AML-193 (cell line): ENCODE measurements around the gene SV2C.
"Not testable (repeated sequence)": the region's sequence is repeated elsewhere in the genome, so short reads cannot be mapped to it uniquely, and the experiment has no call there.

ENCODE experiments used
- DNase-seq, 2 experiments: peaks; one replicate each; lab custom pipeline; 2025; lab: John Stamatoyannopoulos, UW

SV2C gene

GRCh38 chr5:76204191-76204590 is 121.0 kb downstream of the SV2C start:
- no peak for DNase-seq

- DNase-seq = no peak
Observed at GRCh38 chr5:76204713-76205112, 121.5 kb downstream of the SV2C start.

- DNase-seq = no peak
Observed at GRCh38 chr5:76207120-76207519, 123.9 kb downstream of the SV2C start.

- DNase-seq = peak; percentile 10 to 23
Observed at GRCh38 chr5:76209297-76209696, 126.1 kb downstream of the SV2C start.

- no peak for DNase-seq
Observed at GRCh38 chr5:76210946-76211345, 127.8 kb downstream of the SV2C start.

DNA sequence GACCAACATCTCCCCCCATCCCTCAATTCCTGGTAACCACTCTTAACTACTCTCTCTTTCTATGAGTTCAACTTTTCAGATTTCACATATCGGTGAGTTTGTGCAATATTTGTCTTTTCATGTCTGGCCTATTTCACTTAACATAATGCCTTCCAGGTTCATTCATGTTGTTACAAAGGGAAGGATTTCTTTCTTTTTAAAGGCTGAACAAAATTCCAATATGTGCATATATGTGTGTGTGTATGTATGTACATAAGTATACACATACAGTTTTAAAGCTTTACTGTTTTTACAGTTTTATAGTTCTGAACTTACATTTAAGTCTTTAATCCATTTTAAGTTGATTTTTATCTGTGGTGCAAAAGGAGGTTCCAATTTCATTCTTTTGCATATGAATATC is 130.7 kb downstream of the SV2C start:
- DNase-seq = no peak

DNA sequence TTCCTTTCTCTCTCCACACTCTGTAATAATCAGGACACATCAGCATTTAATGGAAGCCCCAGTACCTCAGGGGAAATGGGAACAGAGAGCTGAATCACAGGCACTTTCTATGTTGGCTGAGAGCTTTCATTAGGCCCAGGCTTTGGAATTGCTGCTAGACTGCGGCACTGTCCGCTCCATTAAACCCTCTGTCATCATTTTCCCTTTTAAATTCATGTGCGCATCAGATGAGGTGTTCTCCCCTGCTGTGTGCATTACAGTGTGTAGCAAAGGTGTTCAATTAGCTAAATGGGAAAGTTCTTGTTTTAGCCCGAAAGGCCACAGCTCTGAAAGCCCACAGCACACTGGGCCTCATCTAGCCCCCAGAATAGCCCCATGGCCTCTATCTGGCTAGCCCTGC is 133.6 kb downstream of the SV2C start:
- no peak for DNase-seq

DNA sequence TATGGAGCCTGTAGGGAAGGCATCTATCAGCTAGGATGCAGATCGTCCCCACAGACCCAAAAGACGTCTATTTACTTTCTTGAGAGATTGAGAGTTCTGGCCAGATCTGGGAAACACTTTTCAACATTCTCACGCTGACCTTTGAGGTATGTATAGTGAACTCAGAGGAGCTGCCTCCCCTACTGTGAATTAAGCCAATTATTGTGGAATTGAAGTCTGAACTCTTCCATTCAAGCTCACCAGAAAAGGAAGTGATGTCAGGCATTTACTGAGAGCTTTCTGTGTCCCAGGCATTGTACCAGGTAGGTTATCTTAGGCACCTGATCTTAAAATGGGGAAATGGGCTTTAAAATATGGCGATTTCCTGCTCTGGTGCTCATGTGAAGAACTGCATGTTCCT is 136.5 kb downstream of the SV2C start:
- DNase-seq = no peak

GRCh38 chr5:76221311-76221710 is 138.1 kb downstream of the SV2C start:
- DNase-seq = no peak

- no peak for DNase-seq
Observed at GRCh38 chr5:76222318-76222717, 139.1 kb downstream of the SV2C start.

GRCh38 chr5:76223696-76224095 is 140.5 kb downstream of the SV2C start:
- no peak for DNase-seq

DNA sequence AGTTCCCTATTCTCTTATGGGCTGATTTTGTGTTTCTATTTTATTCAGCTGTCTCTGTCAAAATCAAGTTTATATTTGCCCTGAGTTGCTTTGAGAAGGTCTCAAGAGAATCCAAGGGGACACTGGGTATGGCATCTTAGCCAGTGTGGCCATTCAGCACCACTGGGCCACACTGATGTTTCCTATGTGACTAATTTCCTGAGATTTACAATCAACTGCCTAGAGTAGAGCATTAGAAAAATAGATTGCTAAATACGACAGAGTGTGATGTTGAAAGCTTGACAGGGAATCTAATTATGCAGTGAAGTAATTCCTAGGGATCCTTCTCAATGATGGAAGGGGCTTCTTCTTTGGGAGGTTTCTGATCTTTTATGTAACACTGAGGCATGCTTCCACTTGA is 141.7 kb downstream of the SV2C start:
- no peak for DNase-seq

- peak in 1 of 2 experiments; percentile 9 for DNase-seq
Observed at GRCh38 chr5:76225336-76225735, 142.2 kb downstream of the SV2C start.

DNA sequence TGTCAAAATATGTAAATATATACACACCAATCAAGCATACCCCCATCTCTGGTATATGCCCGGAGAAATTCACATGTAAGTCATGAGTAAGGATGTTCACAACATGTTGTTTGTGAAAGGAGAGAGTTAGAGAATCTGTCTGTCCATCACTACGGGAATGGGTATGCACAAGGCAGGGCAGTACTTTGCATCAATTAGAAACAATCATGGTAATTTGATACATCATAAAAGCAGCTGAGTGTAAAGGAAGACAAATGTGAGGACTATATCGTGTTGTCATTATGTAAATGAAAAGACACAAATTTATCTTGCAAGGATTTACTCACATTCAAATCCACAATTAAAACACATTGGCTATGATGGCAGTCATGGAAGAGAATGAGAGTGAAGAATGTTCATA is 146.7 kb downstream of the SV2C start:
- no peak for DNase-seq

DNA sequence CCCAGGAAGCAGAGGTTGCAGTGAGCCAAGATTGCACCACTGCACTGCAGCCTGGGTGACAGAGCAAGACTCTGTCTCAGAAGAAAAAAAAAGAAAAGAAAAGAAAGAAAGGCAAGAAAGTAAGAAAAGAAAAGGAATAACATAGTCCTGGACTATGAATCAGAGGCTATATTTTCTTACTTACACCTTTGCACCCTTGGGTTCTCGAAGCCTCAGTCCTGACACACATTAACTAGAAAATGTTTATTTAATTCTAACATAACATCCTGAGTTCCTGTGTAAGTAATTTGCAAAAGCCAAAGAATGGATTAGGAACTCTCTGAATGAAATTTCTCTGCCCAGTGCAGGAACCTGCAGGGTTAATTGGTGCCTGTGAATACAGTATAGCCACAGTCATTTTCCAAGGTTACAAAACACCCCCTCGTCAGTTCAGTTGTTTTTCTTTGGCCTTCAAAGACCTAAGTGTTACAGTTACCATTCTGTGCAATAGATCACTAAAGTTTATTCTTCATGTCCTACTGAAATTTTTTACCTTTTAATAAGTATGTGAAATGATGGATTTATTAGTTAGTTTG is 147.6 kb downstream of the SV2C start:
- DNase-seq = no peak

- DNase-seq = no peak
Observed at GRCh38 chr5:76234665-76235064, 151.5 kb downstream of the SV2C start.

DNA sequence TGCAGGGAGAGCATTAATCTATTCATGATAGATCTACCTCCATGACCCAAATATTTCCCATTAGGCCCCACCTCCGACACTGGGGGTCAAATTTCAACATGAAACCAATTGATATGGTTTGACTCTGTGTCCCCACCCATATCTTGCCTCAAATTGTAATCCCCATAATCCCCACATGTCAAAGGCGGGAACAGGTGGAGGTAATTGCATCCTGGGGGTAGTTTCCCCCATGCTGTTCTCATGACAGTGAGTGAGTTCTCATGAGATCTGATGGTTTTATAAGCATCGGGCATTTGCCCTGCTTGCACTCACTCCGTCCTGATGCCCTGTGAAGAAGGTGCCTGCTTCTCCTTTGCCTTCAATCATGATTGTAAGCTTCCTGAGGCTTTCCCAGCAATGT is 153.5 kb downstream of the SV2C start:
- no peak for DNase-seq

DNA sequence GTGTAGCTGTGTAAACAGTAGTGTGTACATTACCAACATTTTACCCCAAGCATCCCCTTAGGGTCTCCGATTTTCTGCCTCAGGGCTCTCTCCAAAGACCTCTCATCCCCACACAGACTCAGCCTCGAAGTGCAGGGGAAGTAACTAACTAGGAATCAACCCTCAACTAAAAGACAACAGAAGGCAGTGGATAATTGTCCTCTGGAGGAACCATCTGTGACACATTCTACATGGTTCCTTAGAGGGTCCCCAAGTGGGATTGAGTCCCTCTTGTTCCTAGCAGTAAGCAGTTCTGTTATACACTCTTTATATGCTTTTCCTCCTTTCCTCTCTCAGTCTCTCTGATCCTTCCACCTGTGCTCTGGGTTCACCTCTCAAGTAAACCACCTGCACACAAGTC is 157.2 kb downstream of the SV2C start:
- no peak for DNase-seq

DNA sequence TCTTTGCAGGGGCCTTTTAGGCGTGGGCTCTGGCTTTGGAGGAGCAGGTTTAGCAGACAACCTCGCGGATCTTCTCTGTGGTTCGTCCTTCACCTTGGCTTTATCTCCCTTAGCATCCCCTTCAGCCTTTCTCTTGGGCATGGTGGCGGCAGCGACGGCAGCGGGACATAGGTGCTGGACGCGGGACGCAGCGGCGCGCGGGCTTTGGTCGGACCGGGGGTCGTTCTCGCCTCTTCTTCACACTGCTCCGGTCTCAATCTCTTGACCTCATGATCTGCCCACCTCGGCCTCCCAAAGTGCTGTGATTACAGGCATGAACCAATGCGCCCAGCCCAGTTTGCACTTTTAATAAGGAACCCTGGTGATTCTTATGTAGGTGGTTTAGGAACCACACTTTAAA is 159.0 kb downstream of the SV2C start:
- not testable (repeated sequence) for DNase-seq

GRCh38 chr5:76245590-76245989 is 162.4 kb downstream of the SV2C start:
- DNase-seq = no peak

DNA sequence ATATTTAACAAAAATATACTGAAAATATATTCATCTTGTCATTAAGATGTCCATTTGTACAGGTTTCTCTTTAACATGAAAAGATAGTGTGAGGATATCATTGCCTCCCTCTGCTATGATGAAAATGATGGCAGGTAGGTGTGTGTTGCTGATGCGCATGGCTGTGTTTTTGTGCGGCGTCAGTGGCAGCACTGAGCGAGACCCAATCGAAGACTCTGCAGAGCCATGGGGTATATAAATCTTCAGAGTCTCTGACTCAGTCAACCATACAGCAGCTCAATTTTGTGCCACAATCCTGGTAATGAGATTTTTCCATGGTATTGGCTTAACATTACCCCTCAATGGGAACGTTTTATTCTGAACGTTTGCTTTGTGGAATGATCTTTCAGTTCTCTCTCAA is 166.4 kb downstream of the SV2C start:
- no peak for DNase-seq

DNA sequence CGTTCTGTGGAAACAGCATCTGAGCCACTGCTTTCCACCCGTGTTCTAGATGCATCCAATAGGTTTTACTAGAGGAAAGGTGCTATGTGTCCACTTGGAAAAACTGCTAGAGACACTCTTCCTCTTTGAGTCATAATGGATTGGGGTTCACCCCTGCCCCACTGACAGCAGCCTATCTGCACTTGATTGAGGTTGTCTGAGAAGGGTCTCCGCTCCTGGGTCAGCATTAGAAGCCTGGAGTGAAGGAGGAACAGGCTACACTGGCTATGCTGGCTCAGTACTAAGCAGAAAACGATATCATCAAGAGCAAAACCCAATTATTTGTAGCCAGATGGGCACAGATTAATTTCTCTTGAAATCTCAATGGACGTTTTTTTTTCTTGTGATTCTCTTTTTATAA is 167.3 kb downstream of the SV2C start:
- DNase-seq = no peak

DNA sequence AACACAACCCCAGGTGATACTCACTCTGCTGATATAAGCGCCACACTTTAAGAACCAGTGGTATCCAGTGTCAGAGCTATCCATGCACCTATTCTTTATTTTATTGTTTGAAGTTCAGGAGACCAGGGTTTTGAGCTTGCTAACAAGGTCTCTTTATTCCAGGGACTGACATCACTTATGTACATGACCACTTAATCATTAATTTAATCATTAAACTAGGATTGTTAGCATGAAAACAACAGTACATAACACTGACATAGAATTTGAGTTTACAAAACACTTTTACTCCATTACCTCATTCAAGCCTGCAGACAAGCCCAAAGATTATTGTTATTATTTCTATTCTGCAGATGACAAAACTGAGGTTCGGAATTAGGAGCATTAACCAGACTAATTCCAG is 168.5 kb downstream of the SV2C start:
- no peak for DNase-seq

GRCh38 chr5:76252437-76252836 is 169.3 kb downstream of the SV2C start:
- DNase-seq = no peak
